HG02973 (cell line): Measurements from ENCODE around the gene RHOT2.
A peak's percentile ranks its signal among the peaks of the same experiment; 100 is the strongest.

ENCODE experiments used
- ATAC-seq: cut with Tn5 transposase; IDR thresholded peaks from one replicate; pipeline ENCODE4 v1.9.1; 2021; ENCODE audit warnings: moderate library complexity; ENCODE audit not compliant: unreplicated experiment

The RHOT2 gene

DNA sequence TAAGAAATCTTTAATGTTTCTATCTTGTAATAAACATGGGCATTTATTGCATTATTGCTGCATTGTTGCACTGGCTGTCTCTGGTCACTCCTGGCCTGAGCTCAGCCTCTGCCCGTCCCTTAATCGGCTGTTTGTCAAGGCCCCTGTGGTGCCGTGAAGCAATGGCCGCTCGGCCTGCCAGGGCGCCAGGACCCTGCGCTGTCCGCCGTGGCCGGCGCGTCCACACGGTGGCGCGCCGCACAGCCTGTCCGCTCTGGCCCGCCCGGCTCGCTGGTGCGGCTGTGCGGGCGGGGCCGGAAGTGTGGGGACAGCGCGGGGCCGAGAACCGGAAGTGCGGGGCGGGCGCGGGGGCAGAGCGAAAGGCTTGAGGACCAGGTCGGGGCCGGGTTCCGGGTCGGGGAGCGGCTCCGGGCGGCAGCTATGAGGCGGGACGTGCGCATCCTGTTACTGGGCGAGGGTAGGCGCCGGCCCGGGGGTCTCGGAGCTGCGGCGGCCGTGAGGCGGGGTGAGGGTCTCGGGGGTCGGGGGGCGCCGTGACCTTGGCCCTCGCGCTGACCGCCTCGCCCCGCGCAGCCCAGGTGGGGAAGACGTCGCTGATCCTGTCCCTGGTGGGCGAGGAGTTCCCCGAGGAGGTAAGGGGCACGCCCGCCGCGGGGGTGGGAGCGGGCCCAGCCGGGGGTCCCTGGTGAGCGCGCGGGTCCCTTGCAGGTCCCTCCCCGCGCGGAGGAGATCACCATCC, at the start of gene RHOT2:
Gene RHOT2 (plus strand): TSS at position 353 of the 739 bp plus-strand sequence. CDS start 68 bp downstream, at position 421.
- ATAC-seq, result peak; percentile 73

DNA sequence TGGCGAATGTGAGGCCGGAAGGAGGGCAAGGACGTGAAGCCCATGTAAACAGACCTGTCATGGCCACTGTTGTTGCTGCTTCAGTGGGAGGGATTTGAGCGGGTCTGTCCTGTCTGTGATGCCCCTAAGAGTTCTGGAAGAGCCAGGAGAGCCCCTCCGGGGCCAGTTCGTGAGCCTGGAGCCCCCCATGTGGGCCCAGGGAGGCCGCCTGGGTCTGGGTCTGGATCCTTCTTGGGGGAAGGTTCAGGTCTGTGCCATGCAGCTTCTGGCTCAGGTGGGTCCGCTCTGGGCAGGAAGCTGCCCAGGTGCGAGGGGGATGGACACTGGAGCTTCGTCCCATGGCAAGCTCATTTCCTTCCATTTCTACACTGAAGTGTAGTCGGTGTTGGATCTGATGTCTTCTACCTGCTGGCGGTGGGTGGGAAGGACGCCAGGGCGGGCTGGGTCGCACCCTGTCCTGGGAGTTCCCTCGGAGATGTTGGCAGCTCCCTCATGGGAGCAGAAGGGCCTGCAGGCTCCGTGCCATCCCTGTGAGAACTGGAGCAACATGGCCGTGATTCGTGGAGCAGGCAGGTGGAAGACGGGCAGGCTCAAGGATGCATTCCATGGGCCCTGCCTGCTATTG, 48.3 kb upstream of the RHOT2 start:
- no peak for ATAC-seq

DNA sequence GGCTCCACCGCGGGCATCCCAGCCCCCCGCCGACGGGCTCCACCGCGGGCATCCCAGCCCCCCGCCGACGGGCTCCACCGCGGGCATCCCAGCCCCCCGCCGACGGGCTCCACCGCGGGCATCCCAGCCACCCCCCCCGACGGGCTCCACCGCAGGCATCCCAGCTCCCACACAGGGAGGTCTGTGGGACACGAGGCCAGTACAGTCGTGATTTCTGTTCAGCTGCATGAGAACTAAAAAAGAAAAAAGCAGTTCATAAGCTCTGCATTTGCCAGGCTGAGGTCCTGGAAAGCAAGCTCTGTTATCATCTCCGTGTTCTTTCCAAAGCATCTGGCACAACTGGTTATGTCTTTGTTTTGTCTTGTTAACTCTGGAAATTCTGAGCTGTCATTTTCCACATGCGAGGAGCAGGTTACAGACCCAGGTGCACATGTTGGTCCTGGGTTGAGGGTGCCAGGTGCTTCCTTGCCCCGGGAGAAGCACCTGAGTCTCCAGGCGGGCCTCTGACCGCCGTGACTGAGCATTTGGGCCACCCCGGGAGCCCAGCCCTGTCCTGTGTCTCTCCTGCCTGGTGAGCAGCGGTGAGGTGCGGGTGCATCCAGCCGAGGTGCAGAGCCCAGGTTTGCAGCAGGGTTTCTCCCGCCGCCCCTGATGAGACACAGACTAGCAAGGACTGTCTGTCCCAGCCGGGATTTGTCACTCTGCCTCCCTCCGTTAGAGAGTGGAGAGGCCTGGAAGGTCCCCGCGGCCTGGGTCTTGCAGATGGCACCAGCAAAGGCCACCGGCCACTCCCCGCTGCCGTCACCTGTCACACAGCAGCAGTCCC, 47.0 kb upstream of the RHOT2 start:
- ATAC-seq, result no peak

DNA sequence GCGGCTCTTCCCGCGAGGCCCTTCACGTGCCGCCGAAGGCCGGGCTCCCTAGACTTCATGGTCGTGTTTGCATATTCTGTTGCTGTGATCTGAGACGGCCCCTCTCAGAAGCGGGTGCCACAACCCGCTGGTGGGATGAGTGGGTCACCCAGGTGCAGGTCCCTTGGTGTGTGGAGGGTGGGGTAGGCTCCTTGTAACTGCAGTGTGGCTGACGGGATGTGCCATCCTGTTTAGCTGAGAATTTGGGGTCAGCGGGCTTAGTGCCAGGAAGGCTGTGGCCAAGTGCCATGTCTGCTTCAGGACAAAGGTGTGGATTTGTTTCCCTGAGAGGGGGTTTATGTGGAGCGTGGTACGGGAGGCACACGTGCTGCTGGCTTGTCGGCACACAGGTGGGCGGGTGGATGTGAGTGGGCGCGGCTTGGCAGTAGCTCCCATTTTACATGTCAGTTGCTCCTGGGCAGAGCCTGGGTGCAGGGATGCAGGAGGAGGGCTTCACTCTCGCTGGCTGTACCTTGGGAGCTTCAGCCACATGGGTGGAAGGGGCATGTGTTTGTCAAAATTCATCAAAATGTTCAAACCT, 46.3 kb upstream of the RHOT2 start:
- ATAC-seq, result no peak

DNA sequence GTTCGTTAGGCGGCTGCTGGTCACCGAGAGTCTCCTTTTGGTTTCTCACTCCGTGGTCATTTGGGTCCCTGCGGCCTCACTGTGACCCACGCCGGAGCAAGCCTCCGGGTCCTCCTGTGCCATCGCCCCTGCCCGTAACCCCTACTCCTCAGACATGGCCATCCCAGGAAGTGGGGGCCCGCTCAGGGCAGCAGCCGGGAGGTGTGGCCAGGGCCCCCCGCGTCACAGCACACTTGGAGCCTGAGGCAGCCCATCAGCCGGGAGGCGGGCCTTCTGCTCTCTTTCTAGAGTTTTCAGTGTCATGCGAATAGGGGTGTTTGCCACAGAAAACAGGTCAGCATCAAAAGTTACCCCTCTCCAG, 45.0 kb upstream of the RHOT2 start:
- no peak for ATAC-seq

DNA sequence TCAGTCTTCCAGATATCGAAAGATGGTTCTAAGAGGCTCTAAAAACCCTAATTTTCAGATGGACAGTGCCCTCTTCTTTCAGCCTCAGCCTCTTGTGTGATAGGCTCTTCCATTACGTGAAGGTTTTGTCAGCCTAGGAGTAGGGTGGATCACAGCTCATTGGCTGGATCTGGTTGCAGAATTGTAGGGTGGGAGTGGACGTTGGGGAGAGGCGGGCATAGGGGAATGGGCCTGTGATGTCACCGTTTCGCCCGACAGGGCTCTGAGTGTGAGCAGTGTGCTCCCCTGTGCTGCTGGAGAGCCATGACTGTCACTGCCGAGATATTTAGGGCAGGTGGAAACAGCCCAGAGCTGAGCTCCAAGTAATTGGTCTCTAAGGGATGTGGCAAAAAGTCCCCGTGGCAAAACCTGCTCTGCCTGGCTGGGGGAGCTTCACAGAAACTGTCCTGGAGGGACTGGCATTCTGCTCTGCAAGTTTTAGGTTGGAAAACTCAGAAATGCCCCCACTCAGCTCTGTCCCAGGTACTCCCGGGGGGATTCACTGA, 43.3 kb upstream of the RHOT2 start:
- no peak for ATAC-seq

DNA sequence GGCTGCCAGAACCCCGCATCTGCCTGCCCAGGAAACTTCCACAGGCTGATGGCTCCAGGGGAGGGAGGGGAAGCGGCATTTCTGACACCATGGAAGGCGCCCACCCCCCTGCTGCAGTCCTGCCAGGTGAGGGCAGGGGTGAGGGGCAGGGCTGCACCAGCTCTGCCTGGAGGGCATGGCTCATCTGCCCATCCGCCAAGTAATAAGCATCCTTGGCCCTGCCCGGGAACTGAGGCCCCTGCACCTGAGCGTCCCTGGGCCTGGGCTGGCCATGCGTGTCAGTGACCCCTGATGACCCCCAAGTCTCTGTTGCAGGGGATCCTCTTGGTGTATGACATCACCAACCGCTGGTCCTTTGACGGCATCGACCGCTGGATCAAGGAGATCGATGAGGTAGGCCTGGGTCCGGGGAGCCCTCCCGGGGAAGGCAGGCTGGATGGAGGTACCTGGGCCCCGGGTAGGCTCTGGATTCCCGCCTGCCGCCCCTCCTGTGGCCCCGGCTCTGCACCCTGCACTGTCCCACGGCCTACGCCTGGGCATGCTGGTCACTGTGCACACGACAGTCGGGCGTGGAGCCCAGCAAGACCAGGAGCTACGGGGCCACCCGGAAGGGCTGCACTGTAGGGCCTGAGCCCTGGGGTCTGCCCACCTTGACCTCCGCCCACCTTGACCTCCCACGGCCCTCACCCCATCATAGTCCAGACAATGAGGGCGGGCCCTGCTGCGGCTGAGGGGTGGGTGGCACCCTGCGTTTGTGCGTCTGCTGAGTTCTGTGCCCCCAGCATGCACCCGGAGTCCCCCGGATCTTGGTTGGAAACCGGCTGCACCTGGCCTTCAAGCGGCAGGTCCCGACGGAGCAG, 42.6 kb upstream of the RHOT2 start:
- no peak for ATAC-seq

DNA sequence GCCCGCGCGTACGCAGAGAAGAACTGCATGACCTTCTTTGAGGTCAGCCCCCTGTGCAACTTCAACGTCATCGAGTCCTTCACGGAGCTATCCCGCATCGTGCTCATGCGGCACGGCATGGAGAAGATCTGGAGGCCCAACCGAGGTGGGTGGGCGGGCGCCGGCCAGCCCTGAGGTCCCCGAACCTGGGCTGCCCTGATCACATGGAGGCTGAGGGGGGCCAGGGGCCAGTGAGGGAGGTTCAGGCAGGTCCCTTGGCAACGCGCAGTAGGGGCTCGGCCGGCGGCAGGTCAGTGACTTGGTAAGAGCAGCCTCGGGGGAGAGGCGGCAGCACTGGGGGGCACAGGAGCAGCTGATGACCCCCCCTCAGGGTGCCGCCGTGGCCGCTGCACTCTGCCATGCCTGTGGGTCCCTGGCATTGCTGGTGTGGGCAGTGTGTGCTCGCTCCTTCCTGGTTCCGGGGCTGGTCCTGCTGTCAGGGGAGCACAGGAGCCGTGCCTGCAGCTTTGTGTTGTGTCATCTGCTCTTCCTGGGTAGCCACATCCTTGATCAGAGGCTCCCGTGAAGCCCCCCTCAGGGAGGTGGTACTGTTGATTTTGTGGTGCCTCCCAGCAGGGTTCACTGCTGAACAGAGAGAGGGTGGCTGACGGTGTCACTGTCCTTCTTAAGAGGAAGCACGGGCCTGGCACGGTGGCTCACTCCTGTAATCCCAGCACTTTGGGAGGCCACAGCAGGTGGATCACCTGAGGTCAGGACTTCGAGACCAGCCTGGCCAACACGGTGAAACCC, 41.8 kb upstream of the RHOT2 start:
- ATAC-seq, result no peak

DNA sequence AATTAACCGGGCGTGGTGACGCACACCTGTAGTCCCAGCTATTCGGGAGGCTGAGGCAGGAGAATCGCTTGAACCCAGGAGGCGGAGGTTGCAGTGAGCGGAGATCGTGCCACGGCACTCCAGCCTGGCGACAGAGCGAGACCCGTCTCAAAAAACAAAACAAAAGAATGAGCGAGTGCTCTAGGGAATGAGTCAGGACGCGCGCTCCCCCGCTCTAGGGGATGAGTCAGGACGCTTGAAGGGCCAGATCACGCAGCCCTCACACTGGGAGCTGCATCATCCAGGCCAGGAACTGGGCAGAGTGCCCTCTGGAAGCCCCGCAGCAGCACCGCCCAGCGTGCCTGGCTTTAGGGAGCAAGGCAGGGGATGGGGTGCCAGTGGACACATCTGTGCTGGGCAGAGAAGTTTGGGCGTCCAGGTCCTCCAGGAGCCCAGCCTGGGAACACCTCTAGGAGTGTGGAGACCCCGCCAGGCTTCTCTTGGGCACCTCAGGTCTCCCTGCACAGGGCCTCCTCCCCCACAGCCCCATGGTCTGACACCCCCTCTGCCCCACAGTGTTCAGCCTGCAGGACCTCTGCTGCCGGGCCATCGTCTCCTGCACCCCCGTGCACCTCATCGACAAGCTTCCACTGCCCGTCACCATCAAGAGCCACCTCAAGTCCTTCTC, 41.0 kb upstream of the RHOT2 start:
- ATAC-seq, result no peak

DNA sequence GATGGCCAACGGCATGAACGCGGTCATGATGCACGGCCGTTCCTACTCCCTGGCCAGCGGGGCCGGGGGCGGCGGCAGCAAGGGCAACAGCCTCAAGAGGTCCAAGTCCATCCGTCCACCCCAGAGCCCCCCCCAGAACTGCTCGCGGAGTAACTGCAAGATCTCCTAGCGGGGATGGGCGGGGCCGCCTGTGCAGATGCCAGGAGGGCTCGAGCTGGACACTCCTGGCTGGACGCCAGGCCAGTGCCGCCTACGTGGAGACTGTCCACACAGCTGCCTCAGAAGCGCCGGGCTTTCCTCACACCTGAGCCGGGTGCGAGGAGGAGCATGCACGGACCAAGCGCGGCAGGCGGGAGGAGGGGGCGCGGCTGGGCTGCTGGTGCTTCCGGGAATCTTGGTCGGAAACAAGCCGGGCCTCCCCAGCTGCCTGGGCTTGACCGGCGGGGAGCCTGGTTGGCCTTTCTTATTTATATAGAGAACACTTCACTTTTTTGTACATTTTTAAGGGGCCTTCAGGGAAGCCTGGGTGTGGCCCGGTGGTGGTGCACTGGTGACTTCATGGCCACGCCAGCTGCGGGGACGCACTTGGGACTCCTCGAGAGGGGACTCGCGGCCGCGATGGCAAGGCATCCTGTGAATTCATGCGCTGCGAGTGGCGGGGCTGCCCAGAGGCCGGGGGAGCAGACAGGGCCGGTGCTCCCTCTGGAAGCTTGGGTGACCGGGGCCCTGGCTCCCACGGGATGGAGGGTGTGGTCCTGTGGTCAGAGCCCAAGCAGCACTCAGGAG, 40.3 kb upstream of the RHOT2 start:
- no peak for ATAC-seq

DNA sequence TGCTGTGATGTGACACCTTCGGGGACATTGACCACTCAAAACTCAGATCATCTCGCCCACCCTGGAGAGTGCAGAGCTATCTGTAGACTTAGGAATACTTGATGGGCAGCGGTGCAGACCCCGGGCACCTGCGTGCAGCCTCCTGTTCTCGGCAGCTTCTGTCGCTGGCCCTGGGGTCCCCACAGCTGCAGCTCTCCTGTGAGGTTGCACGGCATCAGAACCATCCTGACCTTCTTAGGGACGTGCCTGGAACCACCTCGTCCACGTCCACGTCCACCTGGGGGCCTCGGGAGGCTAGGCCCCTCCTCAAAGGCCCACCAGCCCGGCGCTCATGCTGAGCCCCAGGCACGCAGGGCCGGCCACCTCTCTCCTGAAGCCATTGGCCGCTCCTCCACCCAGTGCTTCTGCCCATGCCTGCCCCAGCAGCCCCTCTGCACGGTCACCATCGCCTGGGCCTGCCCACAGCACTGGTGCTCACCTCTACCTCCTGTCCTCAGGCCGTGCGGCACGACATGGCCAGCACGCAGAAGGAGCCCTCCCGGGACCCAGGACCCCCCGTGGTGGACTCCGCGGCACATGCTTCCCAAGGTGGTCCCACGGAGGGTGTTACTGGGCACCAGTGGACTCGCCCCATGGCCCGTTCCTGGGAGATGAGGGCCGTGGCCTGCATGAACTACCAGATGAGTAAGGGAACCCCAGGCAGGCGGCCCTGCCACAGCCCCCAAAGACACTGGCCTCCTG, 39.4 kb upstream of the RHOT2 start:
- ATAC-seq, result no peak

DNA sequence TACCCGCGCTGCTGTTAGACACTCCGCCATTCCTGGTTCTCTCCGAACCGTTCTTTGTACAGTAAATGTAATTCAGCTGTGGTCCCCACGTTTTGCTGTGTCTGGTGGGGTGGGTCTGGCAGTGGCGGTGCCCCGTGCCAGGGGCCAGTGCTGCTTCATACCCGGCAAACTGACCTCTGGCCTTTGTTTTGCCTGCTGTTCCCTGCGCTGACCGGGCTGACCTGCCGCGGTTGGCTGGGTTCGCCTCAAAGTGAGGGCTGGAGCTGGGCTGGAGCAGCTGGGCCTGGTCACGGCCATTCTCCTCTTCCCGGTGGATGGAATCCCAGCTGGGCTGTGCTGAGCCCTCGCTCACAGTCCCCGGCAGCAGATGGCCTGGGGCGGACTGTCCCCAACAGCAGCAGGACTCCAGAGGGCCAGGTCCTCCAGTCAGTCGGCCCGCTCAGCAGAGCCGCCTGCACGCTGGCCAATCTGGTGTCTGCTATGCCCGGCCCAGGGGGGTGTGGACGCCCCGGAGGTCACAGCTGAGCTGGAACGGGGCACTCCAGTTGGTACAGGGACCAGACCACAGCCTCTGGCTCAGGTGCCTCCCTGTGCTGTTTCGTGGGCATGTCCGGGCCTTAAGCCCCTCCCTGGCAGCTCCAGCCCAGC, 38.6 kb upstream of the RHOT2 start:
- no peak for ATAC-seq

DNA sequence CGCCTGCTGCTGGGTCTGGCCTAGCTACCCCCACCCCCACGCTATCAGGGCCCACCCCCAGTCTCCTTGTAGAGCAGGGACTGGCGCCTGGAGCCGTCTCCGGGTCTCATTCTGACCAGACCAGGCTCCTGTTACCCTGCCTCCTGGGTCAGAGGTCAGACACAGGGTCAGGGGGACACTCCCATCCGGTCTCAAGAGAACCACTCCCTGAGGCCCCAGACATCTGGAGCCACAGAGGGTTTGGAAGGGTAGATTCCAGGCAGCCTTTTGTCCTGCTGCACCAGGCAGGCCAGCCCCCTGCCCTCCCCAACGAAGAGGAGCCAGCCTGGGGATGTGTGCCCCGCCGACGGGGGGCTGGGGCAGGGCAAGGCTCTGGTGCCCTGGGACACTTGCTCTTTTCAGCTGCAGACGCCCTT, 38.1 kb upstream of the RHOT2 start:
- ATAC-seq, result no peak

DNA sequence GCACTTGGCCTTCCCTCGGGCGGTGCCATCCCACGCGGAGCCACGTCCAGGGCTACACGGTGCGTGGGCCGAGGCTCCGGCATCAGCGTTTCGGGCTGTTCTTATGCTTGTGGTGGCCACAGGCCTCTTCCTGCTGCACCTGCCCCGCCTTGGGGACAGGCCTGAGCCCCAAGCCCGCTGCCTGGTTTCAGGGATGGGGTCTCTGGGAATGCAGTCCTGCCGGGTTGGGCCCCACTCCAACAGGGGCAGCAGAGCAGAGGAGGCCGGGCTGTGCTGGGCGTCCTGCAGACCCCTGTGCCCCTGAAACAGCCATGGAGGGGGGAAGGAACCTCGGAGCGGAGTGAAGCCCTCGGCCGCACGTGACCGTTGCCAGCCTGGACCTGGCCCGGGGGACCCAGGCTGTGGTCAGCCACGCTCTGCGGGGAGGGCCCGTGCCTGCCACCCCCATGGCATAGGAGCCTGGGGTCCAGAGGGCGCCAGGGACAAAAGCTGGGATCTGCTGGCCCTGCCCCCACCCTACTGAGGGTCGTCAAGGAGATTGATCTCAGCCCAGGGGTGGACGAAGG, 37.6 kb upstream of the RHOT2 start:
- no peak for ATAC-seq

DNA sequence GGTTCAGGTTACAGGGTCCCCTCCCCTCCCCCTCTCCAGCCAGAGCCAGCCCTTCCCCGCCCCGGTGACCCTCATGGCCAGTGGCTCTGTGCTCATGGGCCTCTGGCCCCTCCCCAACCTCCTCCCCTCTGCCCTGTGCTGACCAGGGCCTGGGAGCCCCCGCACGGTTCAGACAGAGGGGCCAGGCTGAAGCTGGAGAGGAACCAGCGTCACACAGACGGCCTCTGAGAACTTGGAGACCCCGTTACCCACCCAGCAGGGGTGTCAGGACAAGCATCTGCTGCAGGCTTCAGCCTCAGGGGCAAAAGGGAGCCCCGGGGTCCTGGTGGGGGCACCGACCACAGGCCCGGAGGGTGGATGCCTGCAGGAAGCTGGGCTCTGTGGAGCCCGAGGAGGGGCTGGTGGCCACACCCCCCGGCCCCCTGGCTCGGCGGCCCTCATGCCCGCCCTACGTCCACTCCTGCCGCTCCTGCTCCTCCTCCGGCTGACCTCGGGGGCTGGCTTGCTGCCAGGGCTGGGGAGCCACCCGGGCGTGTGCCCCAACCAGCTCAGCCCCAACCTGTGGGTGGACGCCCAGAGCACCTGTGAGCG, 37.0 kb upstream of the RHOT2 start, which contains the start of gene WFIKKN1:
Gene WFIKKN1 (plus strand): TSS at position 171 of the 591 bp plus-strand sequence. CDS start 269 bp downstream, at position 440.
- no peak for ATAC-seq

DNA sequence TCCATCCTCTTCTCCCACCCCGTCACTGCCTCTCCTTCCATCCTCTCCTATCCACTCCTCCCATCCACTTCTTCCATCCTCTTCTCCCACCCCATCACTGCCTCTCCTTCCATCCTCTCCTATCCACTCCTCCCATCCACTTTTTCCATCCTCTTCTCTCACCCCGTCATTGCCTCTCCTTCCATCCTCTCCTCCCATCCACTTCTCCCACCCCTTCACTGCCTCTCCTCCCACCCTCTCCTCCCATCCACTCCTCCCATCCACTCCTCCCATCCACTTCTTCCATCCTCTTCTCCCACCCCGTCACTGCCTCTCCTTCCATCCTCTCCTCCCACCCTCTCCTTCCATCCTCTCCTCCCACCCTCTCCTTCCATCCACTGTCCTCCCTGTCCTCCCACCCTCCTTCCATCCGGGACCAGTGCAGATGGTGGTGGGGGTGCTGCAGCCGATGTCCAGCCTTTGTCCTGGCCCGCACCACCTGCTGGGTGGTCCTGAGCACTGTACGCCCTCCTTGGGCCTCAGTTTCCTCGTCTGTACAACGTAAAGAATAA, 36.0 kb upstream of the RHOT2 start:
- no peak for ATAC-seq
